HG03066 (cell line): ENCODE results near the gene ABHD5.

Source experiments
- ATAC-seq: cut with Tn5 transposase; IDR thresholded peaks from one replicate; pipeline ENCODE4 v1.9.1; 2021; ENCODE audit warnings: low read depth; ENCODE audit not compliant: unreplicated experiment

The ABHD5 gene

DNA sequence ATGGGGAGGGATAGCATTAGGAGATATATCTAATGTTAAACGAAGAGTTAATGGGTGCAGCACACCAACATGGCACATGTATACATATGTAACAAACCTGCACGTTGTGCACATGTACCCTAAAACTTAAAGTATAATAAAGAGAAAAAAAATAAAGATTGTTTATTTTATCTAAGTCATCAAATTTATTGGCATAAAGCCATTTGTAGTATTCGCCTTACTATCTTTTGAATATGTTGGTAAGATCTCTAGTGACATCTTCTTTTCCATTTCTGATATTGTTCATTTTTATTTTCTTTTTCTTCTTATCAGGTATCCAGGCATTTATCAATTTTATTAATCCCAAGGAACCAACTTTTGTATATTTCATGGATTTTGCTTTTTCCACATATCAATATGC is 5.8 kb upstream of the ABHD5 start:
- no peak for ATAC-seq

- no peak for ATAC-seq
Measured at GRCh38 chr3:43685921-43686320, 4.8 kb upstream of the ABHD5 start.

- ATAC-seq: no peak
Measured at GRCh38 chr3:43686333-43686699, 4.4 kb upstream of the ABHD5 start.

DNA sequence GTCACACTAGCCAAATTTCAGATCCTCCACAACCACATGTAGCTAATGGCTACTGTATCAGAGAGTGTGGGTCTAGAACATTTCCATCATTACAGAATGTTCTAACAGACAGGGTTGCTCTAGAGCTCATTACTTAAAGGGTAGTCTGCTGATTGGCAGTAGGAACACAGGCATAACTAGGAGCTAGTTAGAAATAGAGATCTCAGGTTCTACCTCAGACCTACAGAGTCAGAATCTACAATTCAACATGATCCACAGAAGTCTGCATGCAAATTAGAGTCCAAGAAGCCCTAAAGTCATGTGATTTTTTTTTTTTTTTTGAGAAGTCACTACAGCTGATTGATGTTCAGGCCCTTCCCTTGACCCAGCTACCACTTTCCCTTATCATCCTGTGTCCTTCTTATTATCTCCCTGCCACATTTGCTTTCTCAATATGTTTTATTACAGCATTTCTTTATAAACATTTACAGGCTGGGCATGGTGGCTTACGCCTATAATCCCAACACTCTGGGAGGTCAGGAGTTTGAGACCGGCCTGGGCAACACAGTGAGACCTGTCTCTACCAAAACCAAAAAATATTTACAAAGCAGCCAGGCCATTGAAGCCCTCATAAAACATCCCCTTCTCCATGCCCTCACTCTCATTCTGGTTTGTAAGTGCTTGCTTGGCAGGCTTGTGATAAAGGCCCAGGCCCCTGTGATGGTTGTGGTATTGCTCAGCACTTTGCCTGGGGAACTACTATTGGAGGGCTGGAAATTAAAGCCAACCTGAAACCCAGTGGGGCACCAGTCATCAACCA is 3.8 kb upstream of the ABHD5 start:
- no peak for ATAC-seq

DNA sequence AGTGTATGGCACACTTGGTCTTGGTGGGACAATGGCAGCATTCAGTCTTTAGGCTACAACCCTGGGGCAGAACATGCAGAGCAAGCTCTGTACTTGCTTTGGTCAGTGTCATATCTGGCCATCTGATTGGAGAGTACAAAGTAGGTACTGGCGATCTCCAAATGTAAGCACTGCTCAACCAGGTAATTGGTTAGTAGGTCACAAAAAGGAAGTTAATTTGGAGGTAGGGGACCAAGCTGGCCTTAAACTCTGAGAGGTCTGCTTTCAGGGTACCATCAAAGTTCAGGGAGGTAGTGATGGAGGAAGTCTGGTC is 3.3 kb upstream of the ABHD5 start:
- no peak for ATAC-seq

DNA sequence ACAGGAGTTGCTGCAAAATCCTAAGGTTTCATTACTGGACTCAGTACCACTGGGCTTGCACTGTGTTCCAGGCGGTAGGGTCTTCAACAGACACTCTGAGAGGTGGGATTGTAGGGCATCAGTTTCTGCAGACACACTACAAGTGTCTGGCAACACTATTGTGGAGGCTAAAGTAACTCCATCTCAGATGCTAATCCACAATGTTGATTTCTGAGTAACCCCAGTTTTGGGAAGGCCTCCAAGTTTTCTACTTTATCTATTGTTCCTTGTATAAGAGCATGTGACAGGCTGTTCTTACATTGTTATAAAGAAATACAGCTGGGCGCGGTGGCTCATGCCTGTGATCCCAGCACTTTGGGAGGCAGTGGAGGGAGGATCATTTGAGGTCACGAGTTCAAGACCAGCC is 2.5 kb upstream of the ABHD5 start:
- no peak for ATAC-seq

GRCh38 chr3:43689166-43689565 is 1.6 kb upstream of the ABHD5 start:
- ATAC-seq: no peak

DNA sequence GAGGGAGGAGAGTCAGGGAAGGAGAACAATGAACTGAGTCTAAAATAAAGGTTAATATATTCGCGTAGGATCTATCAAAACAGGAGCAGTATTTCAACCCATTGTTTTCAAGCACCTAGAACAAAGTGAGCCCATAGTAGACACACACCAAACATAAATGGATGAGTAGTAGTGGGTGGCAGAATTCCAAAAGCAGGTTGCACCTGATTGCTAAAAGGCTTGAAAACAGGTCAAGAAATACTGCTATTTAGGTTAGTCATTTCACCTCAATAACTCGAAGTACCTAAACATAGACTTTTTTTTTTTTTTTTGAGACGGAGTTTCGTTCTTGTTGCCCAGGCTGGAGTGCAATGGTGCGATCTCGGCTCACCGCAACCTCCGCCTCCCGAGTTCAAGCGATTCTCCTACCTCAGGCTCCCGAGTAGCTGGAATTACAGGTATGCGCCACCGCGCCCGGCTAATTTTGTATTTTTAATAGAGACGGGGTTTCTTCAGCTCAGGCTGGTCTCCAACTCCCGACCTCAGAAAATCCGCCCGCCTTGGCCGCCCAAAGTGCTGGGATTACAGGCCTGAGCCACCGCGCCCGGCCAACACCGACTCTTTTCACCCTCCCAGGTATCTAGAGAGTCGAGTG is 855 bp upstream of the ABHD5 start:
- no peak for ATAC-seq

- peak; percentile 40 for ATAC-seq
Measured at GRCh38 chr3:43691120-43691995, 620 bp downstream of the ABHD5 start.

DNA sequence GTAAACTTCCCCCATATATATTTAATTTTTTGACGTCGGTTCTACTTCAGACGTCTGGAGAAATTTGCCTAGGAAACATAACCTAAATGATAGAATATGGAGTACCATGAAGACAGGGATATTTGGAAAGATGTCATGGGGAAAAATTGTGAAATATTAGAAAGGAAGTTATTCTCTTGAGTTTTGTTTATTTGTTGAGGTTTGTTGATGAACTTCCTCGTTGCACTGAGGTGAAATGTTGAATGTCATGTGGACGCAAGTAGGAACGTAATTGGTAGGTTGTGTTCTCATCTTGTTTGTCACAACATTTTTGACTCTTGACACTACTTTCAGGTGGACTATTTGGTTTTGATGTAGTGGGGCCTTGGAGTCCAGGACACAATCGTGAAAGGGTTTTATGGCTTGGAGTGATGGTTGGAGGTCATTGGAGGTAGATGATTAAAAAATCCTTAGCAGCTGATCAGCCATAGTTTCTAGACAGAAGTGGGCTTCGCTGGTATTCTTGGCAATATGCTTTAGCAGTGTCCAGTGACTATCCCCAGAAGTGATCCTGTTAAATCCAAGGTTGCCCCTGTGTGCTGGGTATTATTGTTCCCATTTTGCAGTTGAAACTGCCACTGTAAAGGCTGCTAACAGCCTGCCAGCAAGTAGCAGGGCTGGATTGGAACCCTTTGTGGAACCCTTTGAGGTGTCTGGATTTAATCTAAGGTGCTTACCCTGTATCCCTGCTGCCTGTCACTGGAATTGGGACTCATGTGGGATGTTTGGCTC is 1.5 kb downstream of the ABHD5 start:
- no peak for ATAC-seq

DNA sequence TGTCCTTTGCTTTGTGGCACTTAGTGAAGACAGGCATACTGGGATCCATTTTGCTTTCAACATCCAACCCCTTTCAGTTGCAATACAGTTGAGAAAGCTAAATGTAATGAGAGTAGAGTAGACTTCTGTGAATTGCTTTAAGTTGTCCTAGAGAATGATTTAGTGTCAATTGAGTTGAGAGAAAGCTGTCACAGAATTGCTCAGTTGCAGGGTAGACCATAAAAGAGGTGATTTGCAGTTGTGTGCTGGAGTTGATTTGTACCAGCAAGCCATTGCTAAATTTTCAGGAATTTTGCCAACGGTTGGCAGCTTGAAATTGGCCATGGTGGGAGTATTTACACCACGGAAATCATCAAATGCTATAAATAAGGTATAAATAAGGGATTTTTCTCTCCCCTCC is 2.2 kb downstream of the ABHD5 start:
- no peak for ATAC-seq

GRCh38 chr3:43693594-43693993 is 2.9 kb downstream of the ABHD5 start:
- no peak for ATAC-seq

- ATAC-seq: no peak
Measured at GRCh38 chr3:43695443-43695842, 4.7 kb downstream of the ABHD5 start.

GRCh38 chr3:43695863-43696262 is 5.1 kb downstream of the ABHD5 start:
- ATAC-seq: no peak

DNA sequence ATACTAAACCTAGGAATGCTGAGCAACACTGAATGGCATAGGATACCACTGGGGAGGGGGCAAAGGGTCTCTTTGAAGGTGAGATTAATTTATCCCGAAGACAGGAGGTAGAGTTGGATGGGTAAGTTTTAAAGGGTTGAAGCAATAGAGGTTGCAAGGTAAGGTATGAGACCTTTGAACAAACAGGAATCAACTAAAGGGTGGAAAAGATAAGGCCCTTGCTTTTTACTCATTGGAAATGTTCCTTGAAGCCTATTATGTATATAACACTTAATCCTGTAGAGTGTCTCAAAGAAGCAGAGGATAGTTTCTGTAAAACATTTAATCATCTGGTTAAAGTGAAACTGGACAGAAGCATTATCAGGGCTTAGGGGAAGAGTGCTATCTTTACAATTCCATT is 5.7 kb downstream of the ABHD5 start:
- no peak for ATAC-seq

DNA sequence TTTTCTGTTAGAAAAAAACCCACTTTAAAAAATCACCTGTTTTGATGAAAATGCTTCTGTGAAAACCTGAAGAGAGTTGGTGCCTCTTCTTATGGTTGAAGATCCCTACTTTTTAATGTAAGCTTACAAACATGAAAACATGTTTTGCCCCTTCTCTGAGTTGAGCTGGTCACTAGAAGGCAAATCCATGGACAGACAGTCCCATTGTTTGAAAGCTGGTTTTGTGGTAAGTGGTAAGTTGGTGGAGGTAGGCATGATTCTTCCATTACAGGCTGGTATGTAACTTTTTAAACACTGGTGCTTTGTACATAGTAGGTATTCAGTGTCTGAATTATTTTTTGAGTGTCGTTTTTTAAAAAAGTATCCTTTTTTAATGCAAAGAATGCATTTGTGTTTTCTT is 6.1 kb downstream of the ABHD5 start:
- no peak for ATAC-seq

DNA sequence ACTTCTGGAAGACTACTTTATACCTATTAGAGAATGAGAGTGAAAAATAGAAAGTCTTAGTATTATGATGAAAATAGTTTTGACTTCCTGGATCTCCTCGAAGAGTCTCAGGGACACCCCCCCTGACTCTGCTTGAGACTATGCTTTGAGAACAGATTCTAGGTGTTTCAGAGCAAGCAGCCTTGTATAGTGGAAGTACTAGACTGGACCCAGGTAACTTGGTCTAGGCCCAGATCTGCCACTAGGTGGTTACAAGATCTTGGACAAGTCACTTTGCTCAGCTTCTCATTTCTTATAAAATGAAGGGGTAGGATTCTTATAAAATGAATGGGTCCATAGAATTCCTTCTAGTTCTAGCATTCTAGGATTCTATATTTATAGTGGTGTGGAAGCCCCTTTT is 9.1 kb downstream of the ABHD5 start:
- ATAC-seq: no peak

- no peak for ATAC-seq
Measured at GRCh38 chr3:43704697-43705096, 14.0 kb downstream of the ABHD5 start.

GRCh38 chr3:43706342-43706741 is 15.6 kb downstream of the ABHD5 start:
- no peak for ATAC-seq

GRCh38 chr3:43707266-43707665 is 16.5 kb downstream of the ABHD5 start:
- ATAC-seq: no peak

GRCh38 chr3:43707998-43708397 is 17.3 kb downstream of the ABHD5 start:
- no peak for ATAC-seq
